NB4 (cell line): ENCODE results near the gene B4GALNT4.
"Not testable (repeated sequence)": the region's sequence is repeated elsewhere in the genome, so short reads cannot be mapped to it uniquely, and the experiment has no call there.

ENCODE experiments used
- DNase-seq: peaks from one replicate; pipeline ENCODE4 v3.0.0; 2010; ENCODE audit warnings: low read depth
- H3K4me3 ChIP-seq: one replicate; pipeline ENCODE4 v1.5.1; 2011; ENCODE audit warnings: mild to moderate bottlenecking, low read depth, low read length, moderate library complexity
- MAX ChIP-seq: IDR thresholded peaks from 2 replicates; pipeline ENCODE4 v1.6.1; 2011; ENCODE audit warnings: low read depth, low read length
- MYC ChIP-seq: IDR thresholded peaks from 2 replicates; pipeline ENCODE4 v1.6.1; 2011; ENCODE audit warnings: low read depth, low read length
- POLR2A ChIP-seq: IDR thresholded peaks from 2 replicates; pipeline ENCODE4 v1.6.1; 2011; ENCODE audit warnings: mild to moderate bottlenecking; ENCODE audit not compliant: insufficient read length; ENCODE audit errors: extremely low read depth
- TF ChIP-seq, protein P1 (sequence below): IDR thresholded peaks from one replicate; pipeline ENCODE4 v1.5.1; 2012; ENCODE audit warnings: low read depth, low read length

Gene B4GALNT4

GRCh38 chr11:396511-396947, 27.2 kb downstream of the B4GALNT4 start:
- no peak overlapping the region for H3K4me3 ChIP-seq
- TF ChIP-seq, protein P1, sequence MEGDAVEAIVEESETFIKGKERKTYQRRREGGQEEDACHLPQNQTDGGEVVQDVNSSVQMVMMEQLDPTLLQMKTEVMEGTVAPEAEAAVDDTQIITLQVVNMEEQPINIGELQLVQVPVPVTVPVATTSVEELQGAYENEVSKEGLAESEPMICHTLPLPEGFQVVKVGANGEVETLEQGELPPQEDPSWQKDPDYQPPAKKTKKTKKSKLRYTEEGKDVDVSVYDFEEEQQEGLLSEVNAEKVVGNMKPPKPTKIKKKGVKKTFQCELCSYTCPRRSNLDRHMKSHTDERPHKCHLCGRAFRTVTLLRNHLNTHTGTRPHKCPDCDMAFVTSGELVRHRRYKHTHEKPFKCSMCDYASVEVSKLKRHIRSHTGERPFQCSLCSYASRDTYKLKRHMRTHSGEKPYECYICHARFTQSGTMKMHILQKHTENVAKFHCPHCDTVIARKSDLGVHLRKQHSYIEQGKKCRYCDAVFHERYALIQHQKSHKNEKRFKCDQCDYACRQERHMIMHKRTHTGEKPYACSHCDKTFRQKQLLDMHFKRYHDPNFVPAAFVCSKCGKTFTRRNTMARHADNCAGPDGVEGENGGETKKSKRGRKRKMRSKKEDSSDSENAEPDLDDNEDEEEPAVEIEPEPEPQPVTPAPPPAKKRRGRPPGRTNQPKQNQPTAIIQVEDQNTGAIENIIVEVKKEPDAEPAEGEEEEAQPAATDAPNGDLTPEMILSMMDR = no peak
- TF ChIP-seq MAX (no peak), POLR2A (no peak), MYC (no peak)
- DNase-seq = no peak

- TF ChIP-seq MAX (no peak), POLR2A (no peak), MYC (no peak)
- TF ChIP-seq, protein P1 = no peak
- no peak for DNase-seq
- H3K4me3 ChIP-seq = no peak overlapping the region
Observed at GRCh38 chr11:396948-397548, 27.7 kb downstream of the B4GALNT4 start.

DNA sequence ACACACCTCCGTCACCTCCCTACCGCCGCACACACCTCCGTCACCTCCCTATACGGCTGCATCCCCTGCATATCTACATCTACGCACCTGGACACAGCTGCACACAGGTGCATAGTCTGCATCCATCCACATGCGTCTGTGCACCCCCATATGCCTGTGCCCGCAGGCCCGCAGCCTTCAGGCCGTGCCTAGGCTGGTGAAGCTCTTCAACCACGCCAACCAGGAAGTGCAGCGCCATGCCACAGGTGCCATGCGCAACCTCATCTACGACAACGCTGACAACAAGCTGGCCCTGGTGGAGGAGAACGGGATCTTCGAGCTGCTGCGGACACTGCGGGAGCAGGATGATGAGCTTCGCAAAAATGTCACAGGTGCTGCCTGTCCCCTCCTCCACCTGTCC, 29.5 kb downstream of the B4GALNT4 start:
- TF ChIP-seq MAX (no peak), POLR2A (no peak), MYC (no peak)
- TF ChIP-seq, protein P1 = no peak
- no peak for DNase-seq
- H3K4me3 ChIP-seq = no peak overlapping the region

DNA sequence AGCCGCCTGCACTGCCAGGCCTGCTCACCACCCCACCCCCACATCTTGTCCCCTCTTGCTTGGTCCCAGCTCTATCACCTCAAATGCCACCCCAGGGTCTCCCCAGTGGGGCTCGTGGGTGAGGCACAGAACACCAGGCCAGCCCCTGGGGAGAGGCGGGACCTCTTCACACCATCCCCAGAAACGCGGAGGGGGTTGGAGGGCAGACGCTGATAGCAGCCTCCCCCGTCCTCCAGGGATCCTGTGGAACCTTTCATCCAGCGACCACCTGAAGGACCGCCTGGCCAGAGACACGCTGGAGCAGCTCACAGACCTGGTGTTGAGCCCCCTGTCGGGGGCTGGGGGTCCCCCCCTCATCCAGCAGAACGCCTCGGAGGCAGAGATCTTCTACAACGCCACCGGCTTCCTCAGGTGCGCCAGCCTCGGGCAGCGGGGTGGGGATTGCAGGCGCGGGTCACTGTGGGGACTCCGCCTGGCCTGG, 30.5 kb downstream of the B4GALNT4 start:
- TF ChIP-seq POLR2A (no peak), MYC (no peak), MAX (no peak)
- TF ChIP-seq, protein P1 = no peak
- no peak overlapping the region for H3K4me3 ChIP-seq
- DNase-seq = no peak

GRCh38 chr11:400241-400689, 31.0 kb downstream of the B4GALNT4 start:
- H3K4me3 ChIP-seq = no peak overlapping the region
- TF ChIP-seq MYC = no peak
- no peak for TF ChIP-seq MAX
- TF ChIP-seq, protein P1 = no peak
- no peak for TF ChIP-seq POLR2A
- no peak for DNase-seq

GRCh38 chr11:401196-401595, 31.9 kb downstream of the B4GALNT4 start:
- not testable (repeated sequence) for H3K4me3 ChIP-seq, DNase-seq
